Epithelial cell of esophagus (primary cell): ENCODE data around the gene DUSP2.
A peak's percentile ranks its signal among the peaks of the same experiment; 100 is the strongest.

Experiments used
- DNase-seq: peaks from one replicate; pipeline ENCODE4 v3.0.0; 2010; ENCODE audit warnings: low read depth
- H3K4me3 ChIP-seq: 2 replicates; pipeline ENCODE4 v1.5.1; 2011; ENCODE audit warnings: mild to moderate bottlenecking, low read length, control low read depth
- CTCF ChIP-seq: IDR thresholded peaks from 2 replicates; pipeline ENCODE4 v1.5.1; 2011; ENCODE audit warnings: low read depth, mild to moderate bottlenecking, low read length, control low read depth, inconsistent platforms; ENCODE audit not compliant: insufficient read depth; ENCODE audit errors: missing control alignments

DUSP2 gene

GRCh38 chr2:96145036-96145847 is at the start of gene DUSP2:
DUSP2 (minus strand) TSS chr2:96145440; CDS start chr2:96145354, 86 bp downstream.
- peak; percentile 53 for DNase-seq
- no peak for TF ChIP-seq CTCF
- H3K4me3 ChIP-seq, result peak within 1 kb of the TSS; percentile 44

- DNase-seq, result no peak
- no peak overlapping the region for H3K4me3 ChIP-seq
- TF ChIP-seq CTCF, result no peak
Observed at GRCh38 chr2:96191937-96192670, 46.9 kb upstream of the DUSP2 start.

- H3K4me3 ChIP-seq, result no peak overlapping the region
- no peak for DNase-seq
- no peak for TF ChIP-seq CTCF
Observed at GRCh38 chr2:96188821-96189526, 43.7 kb upstream of the DUSP2 start.

- no peak for DNase-seq
- no peak overlapping the region for H3K4me3 ChIP-seq
- no peak for TF ChIP-seq CTCF
Observed at GRCh38 chr2:96186562-96186961, 41.3 kb upstream of the DUSP2 start.

GRCh38 chr2:96185516-96185915 is 40.3 kb upstream of the DUSP2 start:
- no peak for DNase-seq
- H3K4me3 ChIP-seq, result no peak overlapping the region
- TF ChIP-seq CTCF, result no peak

- no peak overlapping the region for H3K4me3 ChIP-seq
- no peak for TF ChIP-seq CTCF
- no peak for DNase-seq
Observed at GRCh38 chr2:96184989-96185388, 39.7 kb upstream of the DUSP2 start.
